T-helper 2 cell (primary cell): ENCODE measurements around the gene ABCC3.

Experiments
- DNase-seq, 5 experiments: peaks; one replicate each; pipeline versions ENCODE4 v3.0.0 to v3.0.0-alpha.2; 2012 to 2022

The ABCC3 gene

DNA sequence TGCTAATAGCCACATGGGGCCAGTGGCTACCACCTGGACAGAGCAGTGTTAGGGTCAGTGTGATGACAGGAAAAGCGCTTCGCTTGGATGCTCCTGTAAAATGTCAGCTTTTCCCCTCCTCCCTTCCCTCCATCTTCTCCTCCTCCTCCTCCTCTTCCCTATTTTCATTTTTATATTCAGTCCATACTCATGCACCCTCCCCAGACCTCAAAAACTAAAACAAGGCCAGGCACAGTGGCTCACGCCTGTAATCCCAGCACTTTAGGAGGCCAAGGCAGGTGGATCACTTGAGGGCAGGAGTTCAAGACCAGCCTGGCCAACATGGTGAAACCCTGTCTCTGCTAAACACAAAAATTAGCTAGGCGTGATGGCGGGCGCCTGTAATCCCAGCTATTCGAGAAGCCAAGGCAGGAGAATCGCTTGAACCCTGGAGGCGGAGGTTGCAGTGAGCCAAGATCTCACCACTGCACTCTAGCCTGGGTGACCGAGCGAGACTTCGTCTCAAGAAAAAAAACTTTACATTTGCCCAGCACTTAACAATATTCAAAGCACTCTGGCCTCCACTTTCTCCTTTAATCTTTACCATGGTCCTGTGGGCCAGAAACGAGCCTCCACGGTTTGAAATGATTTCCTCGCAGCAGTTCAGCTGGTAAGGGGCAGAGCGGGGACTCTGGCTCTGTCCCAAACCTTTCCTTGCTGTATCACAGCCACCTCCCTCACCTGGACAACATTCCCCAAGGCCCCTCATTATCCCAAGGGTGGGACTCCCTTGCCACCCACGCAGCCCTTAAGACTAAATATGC, 51.2 kb downstream of the ABCC3 start:
- DNase-seq: no peak

- no peak for DNase-seq
Measured at GRCh38 chr17:50686494-50687199, 52.0 kb downstream of the ABCC3 start.

GRCh38 chr17:50687200-50688066, 52.8 kb downstream of the ABCC3 start:
- no peak for DNase-seq

- DNase-seq: no peak
Measured at GRCh38 chr17:50688245-50688644, 53.6 kb downstream of the ABCC3 start.

DNA sequence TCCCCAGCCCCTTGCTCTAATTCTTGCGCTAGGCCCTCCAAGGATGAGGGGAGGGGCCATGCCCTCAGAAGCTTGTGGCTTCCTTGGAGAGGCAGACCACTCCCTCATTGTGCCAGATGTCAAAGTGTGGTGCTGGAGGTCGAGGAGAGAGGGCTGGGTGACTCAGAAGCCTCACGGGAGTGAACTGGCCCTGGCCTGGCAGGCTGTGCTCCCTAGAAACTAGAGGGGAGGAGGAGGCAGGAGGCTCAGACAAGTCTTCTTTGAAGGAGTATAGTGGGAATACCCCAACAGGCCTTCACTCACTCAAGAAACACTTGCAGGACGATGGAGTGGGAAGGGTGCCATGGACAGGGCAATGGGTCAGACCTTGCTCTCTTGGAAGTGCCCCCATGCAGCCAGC, 54.6 kb downstream of the ABCC3 start:
- DNase-seq: no peak

- no peak for DNase-seq
Measured at GRCh38 chr17:50689956-50690886, 55.5 kb downstream of the ABCC3 start.

GRCh38 chr17:50690887-50691549, 56.3 kb downstream of the ABCC3 start:
- no peak for DNase-seq

DNA sequence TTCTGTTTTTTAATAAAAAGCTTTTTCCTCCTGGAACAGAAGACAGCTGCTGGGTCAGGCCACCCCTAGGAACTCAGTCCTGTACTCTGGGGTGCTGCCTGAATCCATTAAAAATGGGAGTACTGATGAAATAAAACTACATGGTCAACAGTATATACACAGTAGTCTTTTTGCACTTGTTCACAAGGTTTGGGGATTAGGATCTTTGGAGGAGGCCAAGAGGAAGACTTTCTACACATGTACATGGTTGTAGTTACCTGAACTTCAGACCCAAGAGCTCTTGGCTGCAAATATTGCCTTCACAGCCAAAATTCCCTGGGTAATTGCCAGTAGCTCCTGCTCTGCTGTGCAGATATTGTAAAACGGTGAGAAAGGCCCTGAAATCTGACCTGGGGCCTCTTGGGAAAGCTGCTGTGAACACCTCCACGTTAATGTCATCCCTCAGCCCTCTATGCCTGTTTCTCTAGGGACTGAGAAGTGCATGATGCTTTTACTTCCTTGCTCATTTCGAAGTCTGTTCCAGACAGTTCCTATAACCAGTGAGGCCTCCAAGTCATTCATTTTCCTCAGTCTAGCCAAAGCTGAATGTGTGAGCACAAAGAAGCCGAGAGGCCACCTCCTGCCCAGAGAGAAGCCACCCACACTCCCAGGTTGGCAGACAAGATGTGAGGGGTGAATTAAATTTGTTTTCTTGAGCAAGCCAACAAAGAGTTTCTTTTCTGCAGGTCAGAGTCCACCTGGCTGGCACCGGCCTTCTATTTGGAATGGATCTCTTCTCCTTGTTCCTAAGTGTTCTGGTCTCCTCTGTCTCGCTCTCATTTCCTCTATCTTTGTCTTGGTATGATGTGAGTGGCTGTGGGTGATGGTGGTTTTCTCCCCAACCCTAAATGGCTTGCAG, 57.1 kb downstream of the ABCC3 start:
- DNase-seq: no peak

DNA sequence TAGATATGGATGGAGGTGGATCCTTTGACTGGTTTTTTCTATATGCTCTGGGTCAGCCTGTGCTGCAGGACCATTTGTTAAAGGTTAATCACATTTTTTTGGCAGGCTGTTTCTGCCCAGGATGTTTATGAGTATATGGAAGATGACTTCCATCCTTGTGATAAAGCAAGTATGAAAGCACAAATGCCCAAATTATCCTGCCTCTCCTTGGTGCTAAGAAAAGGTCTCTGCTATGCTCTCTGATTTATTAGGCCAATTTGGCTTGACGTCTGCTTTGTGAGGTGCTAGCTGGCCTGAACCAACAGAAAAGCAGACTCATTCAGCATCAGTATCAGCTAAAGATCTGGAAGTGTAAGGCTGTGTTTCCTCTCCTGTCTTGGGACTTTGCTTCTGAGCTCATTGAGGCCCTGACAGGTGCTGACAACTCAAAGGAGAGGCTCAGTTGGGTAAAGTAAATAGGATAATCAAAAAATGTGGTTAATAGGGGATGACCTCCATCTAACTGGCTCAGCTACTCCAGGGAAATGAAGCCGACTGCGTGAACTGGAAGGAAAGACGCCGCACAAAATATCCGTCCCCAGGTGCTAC, 57.9 kb downstream of the ABCC3 start:
- DNase-seq: no peak

GRCh38 chr17:50693036-50693682, 58.5 kb downstream of the ABCC3 start:
- no peak for DNase-seq

GRCh38 chr17:50696365-50696879, 61.7 kb downstream of the ABCC3 start:
- no peak for DNase-seq

DNA sequence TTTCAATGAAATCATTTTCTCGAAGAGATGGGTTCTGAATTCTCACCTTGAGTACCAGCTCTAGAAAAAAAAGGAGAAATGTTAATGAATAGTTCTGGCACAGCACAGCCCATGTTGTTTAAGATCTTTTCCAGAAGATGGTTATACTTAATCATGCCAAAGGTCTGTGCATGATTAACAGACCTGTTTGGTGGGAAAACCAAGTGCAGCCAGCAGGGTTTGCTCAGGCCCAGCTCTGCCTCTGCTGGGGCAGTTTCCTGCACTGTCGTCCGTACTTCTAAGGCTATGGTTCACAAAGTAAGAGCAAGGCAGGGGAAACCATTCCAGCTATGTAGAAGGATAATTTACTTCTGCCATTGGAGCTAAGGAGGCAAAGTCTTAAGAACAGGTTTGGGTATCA, 62.4 kb downstream of the ABCC3 start:
- no peak for DNase-seq

- DNase-seq: no peak
Measured at GRCh38 chr17:50697663-50698272, 63.1 kb downstream of the ABCC3 start.

GRCh38 chr17:50699410-50699809, 64.7 kb downstream of the ABCC3 start:
- no peak for DNase-seq

DNA sequence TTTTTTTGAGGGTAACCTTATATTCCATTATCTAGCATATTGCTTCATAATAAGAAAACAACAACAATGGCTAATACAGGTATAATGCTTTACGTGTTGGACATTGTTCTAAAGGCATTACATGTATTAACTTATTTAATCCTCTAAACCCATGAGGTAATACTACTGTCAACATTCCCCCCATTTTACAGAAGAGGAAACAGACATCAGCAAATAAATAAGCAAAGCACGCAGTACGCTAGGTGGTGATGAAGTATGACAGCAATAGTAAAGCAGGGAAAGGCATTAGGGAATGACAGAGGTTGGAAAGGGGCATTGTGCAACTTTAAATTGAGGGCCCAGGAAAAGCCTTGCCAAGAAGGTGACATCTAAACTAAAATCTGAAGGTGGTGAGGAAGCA, 68.5 kb downstream of the ABCC3 start:
- no peak for DNase-seq

GRCh38 chr17:50707289-50708049, 72.8 kb downstream of the ABCC3 start, which contains the start of gene ANKRD40:
Gene ANKRD40 (minus strand): TSS chr17:50707914. CDS start chr17:50707654, 260 bp downstream.
- peak; percentile 68 to 93 (median 86) for DNase-seq

DNA sequence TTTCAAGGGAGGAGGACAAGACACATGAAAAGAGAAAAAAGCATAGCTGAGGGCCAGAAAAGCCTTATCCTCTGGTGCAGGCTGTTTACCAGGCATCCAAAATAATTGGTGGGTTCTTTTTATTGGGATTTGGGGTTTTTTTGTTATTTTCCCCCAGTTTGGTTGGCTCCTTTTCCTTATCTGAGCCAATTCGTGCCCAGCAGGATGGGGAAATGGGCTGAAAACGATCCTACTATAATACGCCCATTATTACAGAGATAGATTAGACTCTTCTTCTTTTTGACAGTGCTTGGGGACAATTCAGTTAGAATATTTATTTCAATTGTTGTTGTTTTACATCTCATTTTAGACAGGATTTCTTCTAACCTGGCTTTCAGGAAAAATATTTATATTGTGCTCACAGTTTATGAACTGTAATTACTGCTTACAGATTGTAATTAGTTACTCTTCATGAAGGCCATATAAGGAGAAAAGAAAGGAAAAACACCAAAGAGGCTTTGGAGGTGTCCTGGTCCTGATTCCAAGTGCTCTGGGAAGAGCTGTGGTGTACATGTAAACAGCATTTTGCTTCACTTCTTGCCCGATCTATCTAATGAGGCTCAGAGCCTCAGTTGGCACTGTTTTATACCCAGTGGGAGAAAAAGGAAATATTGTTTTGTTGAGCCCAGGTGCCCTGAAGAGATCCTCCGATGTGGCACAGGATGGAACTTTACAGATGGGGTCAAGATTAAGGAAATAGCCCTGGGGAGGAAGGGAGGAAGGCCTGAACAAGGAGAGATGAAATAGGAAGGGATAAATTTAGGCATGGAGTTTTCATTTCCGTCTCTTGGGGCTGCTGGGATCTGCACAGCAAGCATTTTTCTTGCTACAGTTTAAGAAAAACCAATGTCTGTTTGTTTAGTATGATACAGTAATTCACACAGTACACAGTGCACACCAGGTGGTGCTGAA, 73.6 kb downstream of the ABCC3 start:
- peak in 1 of 5 experiments; percentile 37 for DNase-seq
